Esophagus muscularis mucosa (tissue), 3 donors: Measurements from ENCODE around the gene SH2D3A.

Source experiments
- POLR2A ChIP-seq: fragments of 450-650 bp; IDR thresholded peaks from one replicate; pipeline ENCODE4 v1.6.1; 2017; ENCODE audit warnings: antibody characterized with exemption, moderate library complexity, mild to moderate bottlenecking, low read depth
- POLR2AphosphoS5 ChIP-seq, 2 donors: sonication (generic); formaldehyde crosslinking; IDR thresholded peaks; one replicate each; pipeline ENCODE4 v1.6.1; 2017; ENCODE audit warnings: antibody characterized with exemption in 2 of 2
- TF ChIP-seq, protein P1 (sequence below), 3 experiments: fragments of 200-600 bp in 2 of 3; fragments of 450-650 bp in 1 of 3; sonication (generic) in 2 of 3; IDR thresholded peaks; one replicate each; pipeline ENCODE4 v1.5.1; 2017 to 2019; ENCODE audit warnings: antibody characterized with exemption in 3 of 3, mild to moderate bottlenecking in 2 of 3, moderate library complexity in 1 of 3

DNA sequence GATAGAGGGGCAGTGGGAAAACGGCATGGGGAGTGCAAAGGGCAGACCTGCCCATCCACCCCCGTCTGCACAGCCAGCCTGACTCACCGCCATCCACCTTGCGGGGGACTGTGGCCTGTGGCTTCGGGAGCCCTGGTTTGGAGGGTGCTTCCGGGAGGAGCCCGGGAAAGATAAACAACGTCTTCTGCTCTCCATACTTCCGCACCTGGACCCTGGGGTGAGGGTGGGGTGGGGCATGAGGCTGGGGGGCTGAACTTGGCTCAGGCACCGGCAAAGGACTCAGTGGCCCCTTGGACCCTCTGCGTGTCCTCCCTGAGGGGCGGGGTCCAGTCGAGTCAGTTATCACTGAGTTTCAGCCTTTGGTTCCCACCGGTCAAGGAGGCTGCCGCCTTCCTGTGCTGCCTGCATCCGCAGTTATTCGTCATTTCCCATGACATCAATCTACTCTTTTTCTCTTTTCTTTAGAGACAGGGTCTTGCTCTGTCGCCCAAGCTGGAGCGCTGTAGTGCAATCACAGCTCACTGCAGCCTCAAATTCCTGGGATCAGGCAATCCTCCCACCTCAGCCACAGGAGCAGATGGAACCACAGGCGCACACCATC, 33.0 kb downstream of the SH2D3A start:
- TF ChIP-seq, protein P1, sequence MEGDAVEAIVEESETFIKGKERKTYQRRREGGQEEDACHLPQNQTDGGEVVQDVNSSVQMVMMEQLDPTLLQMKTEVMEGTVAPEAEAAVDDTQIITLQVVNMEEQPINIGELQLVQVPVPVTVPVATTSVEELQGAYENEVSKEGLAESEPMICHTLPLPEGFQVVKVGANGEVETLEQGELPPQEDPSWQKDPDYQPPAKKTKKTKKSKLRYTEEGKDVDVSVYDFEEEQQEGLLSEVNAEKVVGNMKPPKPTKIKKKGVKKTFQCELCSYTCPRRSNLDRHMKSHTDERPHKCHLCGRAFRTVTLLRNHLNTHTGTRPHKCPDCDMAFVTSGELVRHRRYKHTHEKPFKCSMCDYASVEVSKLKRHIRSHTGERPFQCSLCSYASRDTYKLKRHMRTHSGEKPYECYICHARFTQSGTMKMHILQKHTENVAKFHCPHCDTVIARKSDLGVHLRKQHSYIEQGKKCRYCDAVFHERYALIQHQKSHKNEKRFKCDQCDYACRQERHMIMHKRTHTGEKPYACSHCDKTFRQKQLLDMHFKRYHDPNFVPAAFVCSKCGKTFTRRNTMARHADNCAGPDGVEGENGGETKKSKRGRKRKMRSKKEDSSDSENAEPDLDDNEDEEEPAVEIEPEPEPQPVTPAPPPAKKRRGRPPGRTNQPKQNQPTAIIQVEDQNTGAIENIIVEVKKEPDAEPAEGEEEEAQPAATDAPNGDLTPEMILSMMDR (IDR thresholded peaks at IDR 0.05) = no peak
- TF ChIP-seq POLR2AphosphoS5 (IDR thresholded peaks at IDR 0.05) (no peak), POLR2A (no peak)
